ENCODE results near the gene CIITA.

- no peak for TF ChIP-seq CTCF (IDR thresholded peaks at IDR 0.05; ENCODE audit: low read length)
- no peak for TF ChIP-seq EZH2 (IDR thresholded peaks at IDR 0.05; ENCODE audit: borderline replicate concordance, low read length)
These were observed 56.9 kb downstream of the CIITA start for GRCh38 chr16:10933865-10934264.
